Ovary (tissue), 9 donors: Measurements from ENCODE around the gene ACAP2. TPM values are rescaled to one million over a fixed set of nuclear protein-coding genes. Genes with fewer than 3 reads are reported as not detected.

Source experiments
- DNase-seq, 5 donors: peaks; one replicate each; pipeline ENCODE4 v3.0.0-alpha.2; 2019 to 2020
- H3K27ac ChIP-seq, 2 donors: fragments of 200-600 bp; one replicate each; pipeline versions ENCODE4 v1.5.1 to v1.8.0; 2019 to 2022
- H3K27me3 ChIP-seq: fragments of 200-600 bp; one replicate; pipeline ENCODE4 v1.8.0; 2022
- H3K36me3 ChIP-seq: fragments of 200-600 bp; sonication (generic); one replicate; pipeline ENCODE4 v1.5.1; 2019
- H3K4me1 ChIP-seq: one replicate; pipeline ENCODE4 v1.8.1; 2013; ENCODE audit warnings: mild to moderate bottlenecking, moderate library complexity; ENCODE audit not compliant: insufficient read depth
- H3K4me3 ChIP-seq: fragments of 200-600 bp; sonication (generic); one replicate; pipeline ENCODE4 v1.5.1; 2017
- H3K9me3 ChIP-seq, 2 donors: fragments of 200-600 bp in 1 of 2; sonication (generic) in 1 of 2; one replicate each; pipeline versions ENCODE4 v1.5.1 to v1.8.1; 2013 to 2019; ENCODE audit warnings: mild to moderate bottlenecking in 1 of 2, moderate library complexity in 1 of 2
- EP300 ChIP-seq: sonication (generic); formaldehyde crosslinking; IDR thresholded peaks from one replicate; pipeline ENCODE4 v1.6.1; 2017; ENCODE audit warnings: antibody characterized with exemption
- POLR2A ChIP-seq: fragments of 450-650 bp; IDR thresholded peaks from one replicate; pipeline ENCODE4 v1.6.1; 2017; ENCODE audit warnings: antibody characterized with exemption, mild to moderate bottlenecking, moderate library complexity
- WGBS, 3 donors: extraction: QIAGEN DNeasy Blood & Tissue Kit in 1 of 3; methylation state at CpG; one replicate each; pipeline versions ENCODE4 v1.1.5 to v1.1.7; 2013 to 2017; 5-methylcytosine and 5-hydroxymethylcytosine counted together
- intact Hi-C, 4 donors: fragments of 100-400 bp; cut with DNase I; formaldehyde crosslinking; loops; one replicate each; pipeline versions ENCODE4 v1.11.0 to v1.15.1; 2022 to 2023
- polyA plus RNA-seq, 2 donors: library from polyadenylated mRNA; stranded (reverse); fragments of 200-250 nt in 1 of 2; fragments of 350-450 nt in 1 of 2; fragmentation: Illumina TruSeq in 1 of 2; extraction: RNeasy Lipid Tissue Mini Kit (QIAGEN cat#74804) in 1 of 2; gene quantifications; one replicate each; pipeline ENCODE4 v1.2.3, GENCODE V29; 2013 to 2014
- total RNA-seq, 7 donors: library from RNA; depleted of rRNA in 2 of 7; stranded (reverse); fragments of >200 nt in 2 of 7; fragmentation: NEBNext Ultra II Directional in 3 of 7; extraction: Animal tissue kit (Norgen Biotek cat#: 25700) in 3 of 7; gene quantifications; one replicate each; pipeline versions ENCODE4 v1.1.0 to v1.2.4, GENCODE V29; 2016 to 2023
- TF ChIP-seq, protein P1 (sequence below), 3 donors: fragments of 450-650 bp in 2 of 3; fragments of 200-600 bp in 1 of 3; IDR thresholded peaks; one replicate each; pipeline versions ENCODE4 v1.5.1 to v1.8.0; 2016 to 2022; ENCODE audit warnings: antibody characterized with exemption in 3 of 3, mild to moderate bottlenecking in 1 of 3
- donor health status: DM: no; HTN: no; CAD: no; lungs with moderate emphysema.
- donor health status: DM: no; HTN: no; CAD: no.
- donor health status: Bipolar disorder and iron deficiency.
- donor health status: DM: yes; HTN: yes; CAD: no.
- donor health status: DM: no; HTN: no; CAD: no.
- donor health status: DM: yes; HTN: yes; CAD: no.

Gene ACAP2
- total and polyA plus RNA-seq, 9 donors: 15.1 to 66.8 (median 49.4) TPM

DNA sequence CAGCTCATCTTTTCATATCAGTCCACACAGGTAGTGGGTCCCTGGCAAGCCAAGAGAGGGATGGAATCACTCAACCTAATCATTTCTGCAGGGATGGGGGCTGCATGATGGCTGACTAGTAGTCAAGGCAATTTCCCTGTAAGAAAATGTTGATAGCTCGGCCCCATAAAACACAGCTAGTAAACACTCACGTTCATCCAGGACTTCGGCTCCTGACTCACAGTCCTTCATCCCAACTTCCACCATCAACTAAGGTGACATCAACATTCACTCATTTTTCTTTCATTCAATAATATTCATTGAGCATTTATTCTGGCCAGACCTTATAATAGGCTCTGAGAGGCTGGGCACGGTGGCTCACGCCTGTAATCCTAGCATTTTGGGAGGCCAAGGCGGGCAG lies 4.4 kb upstream of the ACAP2 start:
- no peak for DNase-seq
- Histone ChIP-seq H3K4me1 (peaks cover 7% of the 10 kb centered on the region), H3K36me3 (no peaks in the 10 kb centered on the region), H3K27me3 (no peaks in the 10 kb centered on the region), H3K27ac (no peak overlapping the region), H3K9me3 (no peaks in the 10 kb centered on the region), H3K4me3 (no peak overlapping the region)
- intact Hi-C loops: loop anchor here in 1 of 4 donors (10.0 kb wide), 1 partner anchor 78 kb away; no protein-coding TSS in a partner anchor
- TF ChIP-seq EP300 (no peak), POLR2A (no peak)
- TF ChIP-seq, protein P1, sequence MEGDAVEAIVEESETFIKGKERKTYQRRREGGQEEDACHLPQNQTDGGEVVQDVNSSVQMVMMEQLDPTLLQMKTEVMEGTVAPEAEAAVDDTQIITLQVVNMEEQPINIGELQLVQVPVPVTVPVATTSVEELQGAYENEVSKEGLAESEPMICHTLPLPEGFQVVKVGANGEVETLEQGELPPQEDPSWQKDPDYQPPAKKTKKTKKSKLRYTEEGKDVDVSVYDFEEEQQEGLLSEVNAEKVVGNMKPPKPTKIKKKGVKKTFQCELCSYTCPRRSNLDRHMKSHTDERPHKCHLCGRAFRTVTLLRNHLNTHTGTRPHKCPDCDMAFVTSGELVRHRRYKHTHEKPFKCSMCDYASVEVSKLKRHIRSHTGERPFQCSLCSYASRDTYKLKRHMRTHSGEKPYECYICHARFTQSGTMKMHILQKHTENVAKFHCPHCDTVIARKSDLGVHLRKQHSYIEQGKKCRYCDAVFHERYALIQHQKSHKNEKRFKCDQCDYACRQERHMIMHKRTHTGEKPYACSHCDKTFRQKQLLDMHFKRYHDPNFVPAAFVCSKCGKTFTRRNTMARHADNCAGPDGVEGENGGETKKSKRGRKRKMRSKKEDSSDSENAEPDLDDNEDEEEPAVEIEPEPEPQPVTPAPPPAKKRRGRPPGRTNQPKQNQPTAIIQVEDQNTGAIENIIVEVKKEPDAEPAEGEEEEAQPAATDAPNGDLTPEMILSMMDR (IDR thresholded peaks at IDR 0.05): no peak
- WGBS, 3 donors: 92 to 97% (median 94%) methylated on average over 6 of the region's 6 CpGs

DNA sequence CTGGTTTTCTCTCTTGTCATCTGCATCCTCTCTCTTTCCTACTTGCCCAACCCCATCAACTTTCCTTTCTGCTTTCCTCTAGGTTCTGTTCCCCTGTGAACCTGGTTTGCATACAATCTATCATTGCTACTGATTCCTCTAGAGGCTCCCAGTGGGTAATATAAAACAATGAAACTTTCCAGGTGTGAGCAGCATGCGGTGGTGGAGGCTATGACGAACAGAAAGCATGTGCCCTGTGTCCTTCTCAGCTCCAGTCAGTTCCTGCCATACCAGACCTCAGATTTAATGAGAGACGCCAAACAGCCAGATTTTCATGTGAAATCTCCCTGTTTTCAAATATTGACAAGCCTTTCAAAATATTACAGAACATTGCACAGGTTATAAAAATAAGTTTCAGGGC lies 3.5 kb upstream of the ACAP2 start:
- no peaks in the 10 kb centered on the region for H3K9me3 ChIP-seq
- H3K4me1 ChIP-seq: peaks cover 7% of the 10 kb centered on the region
- H3K36me3 ChIP-seq: no peaks in the 10 kb centered on the region
- no peaks in the 10 kb centered on the region for H3K27me3 ChIP-seq
- 79 to 89% (median 85%) methylated on average over 3 of the region's 3 CpGs for whole genome bisulfite sequencing, 3 donors
- no peak for DNase-seq
- intact Hi-C loops: loop anchor here in 1 of 4 donors (10.0 kb wide), 1 partner anchor 78 kb away; no protein-coding TSS in a partner anchor
- H3K4me3 ChIP-seq: no peak overlapping the region
- TF ChIP-seq POLR2A (no peak), EP300 (no peak)
- TF ChIP-seq, protein P1 (IDR thresholded peaks at IDR 0.05): no peak
- H3K27ac ChIP-seq: no peak overlapping the region

DNA sequence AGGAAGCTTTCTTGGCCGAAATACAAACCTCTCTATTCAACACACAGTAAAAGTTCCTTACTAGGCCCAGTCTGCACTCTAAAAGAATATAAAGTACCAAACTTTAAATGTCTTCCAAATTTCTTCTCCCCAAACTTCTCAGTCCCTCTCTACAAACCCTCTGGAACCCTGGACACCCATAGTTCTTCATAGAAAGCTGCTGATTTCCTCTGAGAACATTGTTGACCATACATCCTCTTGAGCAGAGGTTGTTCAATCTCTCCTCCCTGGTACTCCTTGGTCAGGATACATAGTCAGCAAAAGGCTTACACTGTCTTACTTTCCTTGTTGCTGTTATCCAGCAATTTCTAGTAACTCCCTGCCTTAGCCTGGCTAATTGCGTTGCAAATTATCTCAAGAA lies 3.1 kb upstream of the ACAP2 start:
- no peak for DNase-seq
- H3K36me3 ChIP-seq: no peaks in the 10 kb centered on the region
- no peaks in the 10 kb centered on the region for H3K9me3 ChIP-seq
- peaks cover 4% of the 10 kb centered on the region for H3K4me1 ChIP-seq
- no peak overlapping the region for H3K4me3 ChIP-seq
- no peak overlapping the region for H3K27ac ChIP-seq
- no peak for TF ChIP-seq EP300
- no peak for TF ChIP-seq POLR2A
- TF ChIP-seq, protein P1 (IDR thresholded peaks at IDR 0.05): no peak
- H3K27me3 ChIP-seq: no peaks in the 10 kb centered on the region
- 82 to 87% (median 85%) methylated on average over 2 of the region's 2 CpGs for WGBS, 3 donors
- intact Hi-C loops: loop anchor here in 1 of 4 donors (10.0 kb wide), 1 partner anchor 79 kb away; no protein-coding TSS in a partner anchor

DNA sequence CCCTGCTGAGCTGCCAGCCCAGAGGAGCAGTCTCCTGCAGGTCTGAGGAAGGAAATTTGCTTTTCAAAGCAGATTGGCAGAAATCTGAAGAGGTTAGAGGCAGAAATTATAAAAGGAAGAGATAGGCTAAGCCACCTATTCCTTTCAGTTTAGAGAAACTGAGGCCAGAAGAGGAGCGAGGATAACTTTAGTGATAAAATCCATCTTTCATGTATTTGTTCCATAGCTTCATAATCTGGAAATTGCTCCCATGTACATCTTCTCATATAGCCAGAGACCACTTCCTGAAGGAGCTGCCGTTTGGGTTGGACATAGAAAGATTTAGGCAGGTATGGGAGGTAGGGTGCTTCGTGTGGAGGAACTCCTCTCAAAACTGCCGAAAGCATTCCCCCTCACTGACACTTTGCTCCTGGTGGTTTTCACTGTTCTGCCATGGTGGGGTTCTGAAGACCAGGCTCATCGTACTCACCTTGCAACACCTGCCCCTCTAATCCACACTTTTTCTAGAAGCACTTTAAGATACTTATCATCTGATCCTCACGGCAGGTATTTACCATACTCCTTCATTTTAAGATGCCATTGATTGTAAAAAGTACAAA lies 670 bp upstream of the ACAP2 start:
- intact Hi-C loops: loop anchor here in 1 of 4 donors (10.0 kb wide), 1 partner anchor 81 kb away; no protein-coding TSS in a partner anchor
- TF ChIP-seq POLR2A: no peak
- Histone ChIP-seq H3K9me3 (no peaks in the 10 kb centered on the region), H3K36me3 (no peaks in the 10 kb centered on the region), H3K4me3 (peak overlapping the region; percentile 19), H3K27me3 (no peaks in the 10 kb centered on the region), H3K27ac (peak overlapping the region in 1 of 2 donors; percentile 67), H3K4me1 (peaks cover 4% of the 10 kb centered on the region)
- 13 to 20% (median 14%) methylated on average over 6 of the region's 6 CpGs for WGBS, 3 donors
- no peak for DNase-seq

- intact Hi-C loops: loop anchor here in 1 of 4 donors (10.0 kb wide), 1 partner anchor 83 kb away; no protein-coding TSS in a partner anchor
- Histone ChIP-seq H3K4me1 (peaks cover 5% of the 10 kb centered on the region), H3K27ac (peak overlapping the region; percentile 79 to 89), H3K36me3 (no peaks in the 10 kb centered on the region), H3K4me3 (peak overlapping the region; percentile 99), H3K9me3 (no peaks in the 10 kb centered on the region), H3K27me3 (no peaks in the 10 kb centered on the region)
- TF ChIP-seq EP300 (no peak), POLR2A (no peak)
- TF ChIP-seq, protein P1 (IDR thresholded peaks at IDR 0.05): no peak
- 0 to 1% (median 0%) methylated on average over 43 of the region's 43 CpGs for WGBS, 3 donors
- peak in 4 of 5 donors; percentile 35 to 52 (median 50) for DNase-seq
Observed at GRCh38 chr3:195441992-195442572, 738 bp downstream of the ACAP2 start.
